Measurements from ENCODE around the gene CARS1.

DNA sequence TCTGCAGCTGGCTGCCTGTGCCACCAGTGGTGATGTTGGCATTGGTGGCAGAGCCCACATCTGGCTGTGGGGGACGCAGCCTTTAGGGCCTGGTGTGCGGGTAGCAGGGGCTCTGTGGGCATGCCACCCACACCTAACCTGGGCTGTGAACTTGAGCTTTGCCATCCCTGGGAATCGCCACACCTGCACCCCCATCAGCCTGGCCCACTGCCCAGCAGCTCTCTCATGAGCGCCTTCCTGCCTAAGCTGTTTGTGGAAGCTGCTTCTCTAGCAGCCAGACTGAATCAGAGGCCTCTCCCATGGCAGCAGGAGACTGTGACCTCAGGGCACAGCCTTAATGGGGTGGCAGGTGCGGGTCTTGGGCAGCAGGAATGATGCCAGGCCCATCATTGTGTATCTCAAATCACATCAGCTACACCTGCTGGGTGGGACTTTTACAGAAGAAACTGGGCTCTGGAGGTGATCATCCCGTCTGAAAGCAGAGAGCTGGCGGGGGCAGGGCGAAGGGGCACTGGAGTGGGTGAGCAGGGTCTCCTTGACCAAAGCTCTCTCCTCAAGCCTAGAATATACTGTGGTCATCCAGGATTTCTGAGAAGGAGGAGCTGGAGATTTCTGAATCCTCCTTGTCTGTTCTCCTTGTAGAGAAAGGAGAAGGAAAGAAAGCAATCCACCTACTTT lies 17.8 kb upstream of the CARS1 start:
- TF ChIP-seq EP300 (IDR thresholded peaks at IDR 0.05) = no peak
- TF ChIP-seq, protein P1, sequence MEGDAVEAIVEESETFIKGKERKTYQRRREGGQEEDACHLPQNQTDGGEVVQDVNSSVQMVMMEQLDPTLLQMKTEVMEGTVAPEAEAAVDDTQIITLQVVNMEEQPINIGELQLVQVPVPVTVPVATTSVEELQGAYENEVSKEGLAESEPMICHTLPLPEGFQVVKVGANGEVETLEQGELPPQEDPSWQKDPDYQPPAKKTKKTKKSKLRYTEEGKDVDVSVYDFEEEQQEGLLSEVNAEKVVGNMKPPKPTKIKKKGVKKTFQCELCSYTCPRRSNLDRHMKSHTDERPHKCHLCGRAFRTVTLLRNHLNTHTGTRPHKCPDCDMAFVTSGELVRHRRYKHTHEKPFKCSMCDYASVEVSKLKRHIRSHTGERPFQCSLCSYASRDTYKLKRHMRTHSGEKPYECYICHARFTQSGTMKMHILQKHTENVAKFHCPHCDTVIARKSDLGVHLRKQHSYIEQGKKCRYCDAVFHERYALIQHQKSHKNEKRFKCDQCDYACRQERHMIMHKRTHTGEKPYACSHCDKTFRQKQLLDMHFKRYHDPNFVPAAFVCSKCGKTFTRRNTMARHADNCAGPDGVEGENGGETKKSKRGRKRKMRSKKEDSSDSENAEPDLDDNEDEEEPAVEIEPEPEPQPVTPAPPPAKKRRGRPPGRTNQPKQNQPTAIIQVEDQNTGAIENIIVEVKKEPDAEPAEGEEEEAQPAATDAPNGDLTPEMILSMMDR (IDR thresholded peaks at IDR 0.05) = no peak

Measured in suprapubic skin (tissue), 3 donors.